Measurements from ENCODE around the gene NIPA2. TPM values are rescaled to one million over a fixed set of nuclear protein-coding genes. Genes with fewer than 3 reads are reported as not detected.

Gene NIPA2
- total and polyA plus RNA-seq, 2 of the 13 experiments (the other 11 are each of a cell fraction or from before 2014, with no cell fraction given) = 29.0 to 56.2 TPM

- Histone ChIP-seq H3K9me3 (ENCODE audit: low read length) (no peaks in the 10 kb centered on the region), H4K20me1 (ENCODE audit: insufficient read depth, low read length) (no peaks in the 10 kb centered on the region), H3K27me3 (ENCODE audit: control insufficient read depth in 1 of 2, insufficient read depth in 2 of 2, low read length in 2 of 2) (no peaks in the 10 kb centered on the region), H3K4me1 (ENCODE audit: insufficient read depth, low read length) (no peaks in the 10 kb centered on the region), H3K36me3 (replicated peaks in 1 of 2; ENCODE audit: control insufficient read depth in 1 of 2, insufficient read depth in 2 of 2, low read length in 2 of 2) (peaks cover 31 to 56% of the 10 kb centered on the region in 2 experiments; a peak in 4 of 5 replicates), H3K79me2 (ENCODE audit: insufficient read depth, low read length) (no peaks in the 10 kb centered on the region), H3K27ac (ENCODE audit: extremely low read length, insufficient read depth, low read length) (no peak overlapping the region), H2AFZ (ENCODE audit: low read length) (no peak overlapping the region), H3K9ac (ENCODE audit: insufficient read depth, low read depth, low read length) (no peak overlapping the region), H3K4me2 (ENCODE audit: low read depth, low read length) (no peak overlapping the region), H3K4me3 (replicated peaks in 1 of 3; ENCODE audit: insufficient read depth in 1 of 3, low read depth in 2 of 3, low read length in 3 of 3) (no peak overlapping the region)
- no peak for FAIRE-seq
- ChIA-PET POLR2A (no interaction called here), CTCF (ENCODE audit: low intra/inter-chr PET ratio, low total read pairs) (no interaction called here)
- no peak for DNase-seq (ENCODE audit: low spot score)
- ATAC-seq = no peak
- no TSS peak for BruUV-seq (replicated peaks)
- in situ Hi-C loops (cut with HindIII; ENCODE audit: extremely low pct_ligation_motif_present, low pct_unique_long_range_greater_than_20kb) (no loop called here), intact Hi-C loops (cut with micrococcal nuclease; ENCODE audit: unreplicated experiment) (no loop called here)
- TF ChIP-seq ZNF75D (CRISPR knock-in tag; IDR thresholded peaks at IDR 0.05; ENCODE audit: borderline replicate concordance) (no peak), PHB2 (IDR thresholded peaks at IDR 0.05; ENCODE audit: partially characterized antibody) (no peak), MBD4 (IDR thresholded peaks at IDR 0.05; ENCODE audit: borderline replicate concordance, low read length) (no peak), ZNF317 (CRISPR knock-in tag; IDR thresholded peaks at IDR 0.05) (no peak), CREB1 (IDR thresholded peaks at IDR 0.05) (no peak), CREB1 (CRISPR knock-in tag; IDR thresholded peaks at IDR 0.05) (no peak), ZNF790 (CRISPR knock-in tag; IDR thresholded peaks at IDR 0.05; ENCODE audit: borderline replicate concordance) (no peak), TCF7L2 (IDR thresholded peaks at IDR 0.05; ENCODE audit: low read depth, low read length) (no peak), GMEB1 (CRISPR knock-in tag; IDR thresholded peaks at IDR 0.05; ENCODE audit: borderline replicate concordance) (no peak), XRCC5 (optimal IDR thresholded peaks at IDR 0.05; ENCODE audit: low read length) (no peak), ZMAT5 (CRISPR knock-in tag; IDR thresholded peaks at IDR 0.05; ENCODE audit: borderline replicate concordance, low read depth) (no peak), SAP130 (CRISPR knock-in tag; IDR thresholded peaks at IDR 0.05; ENCODE audit: low read depth) (no peak), TBX2 (CRISPR knock-in tag; IDR thresholded peaks at IDR 0.05; ENCODE audit: borderline replicate concordance) (no peak), PBX3 (CRISPR knock-in tag; IDR thresholded peaks at IDR 0.05; ENCODE audit: borderline replicate concordance) (no peak), NCOA5 (CRISPR knock-in tag; IDR thresholded peaks at IDR 0.05) (no peak), ZMYM4 (CRISPR knock-in tag; IDR thresholded peaks at IDR 0.05) (no peak), MZF1 (CRISPR knock-in tag; IDR thresholded peaks at IDR 0.05; ENCODE audit: borderline replicate concordance) (no peak), ZBTB37 (CRISPR knock-in tag; IDR thresholded peaks at IDR 0.05) (no peak)
- 96% methylated on average over 7 of the region's 9 CpGs for WGBS (ENCODE audit: low lambda C conversion rate)
These were observed 35.4 kb downstream of the NIPA2 start for GRCh38 chr15:22873841-22874240.
